ENCODE results near the gene HEATR9. TPM values are rescaled to one million over a fixed set of nuclear protein-coding genes. Genes with fewer than 3 reads are reported as not detected.
"Not testable (repeated sequence)": the region's sequence is repeated elsewhere in the genome, so short reads cannot be mapped to it uniquely, and the experiment has no call there.

HEATR9 gene
- total RNA-seq, 1 experiment from 2014 or later, result not detected

DNA sequence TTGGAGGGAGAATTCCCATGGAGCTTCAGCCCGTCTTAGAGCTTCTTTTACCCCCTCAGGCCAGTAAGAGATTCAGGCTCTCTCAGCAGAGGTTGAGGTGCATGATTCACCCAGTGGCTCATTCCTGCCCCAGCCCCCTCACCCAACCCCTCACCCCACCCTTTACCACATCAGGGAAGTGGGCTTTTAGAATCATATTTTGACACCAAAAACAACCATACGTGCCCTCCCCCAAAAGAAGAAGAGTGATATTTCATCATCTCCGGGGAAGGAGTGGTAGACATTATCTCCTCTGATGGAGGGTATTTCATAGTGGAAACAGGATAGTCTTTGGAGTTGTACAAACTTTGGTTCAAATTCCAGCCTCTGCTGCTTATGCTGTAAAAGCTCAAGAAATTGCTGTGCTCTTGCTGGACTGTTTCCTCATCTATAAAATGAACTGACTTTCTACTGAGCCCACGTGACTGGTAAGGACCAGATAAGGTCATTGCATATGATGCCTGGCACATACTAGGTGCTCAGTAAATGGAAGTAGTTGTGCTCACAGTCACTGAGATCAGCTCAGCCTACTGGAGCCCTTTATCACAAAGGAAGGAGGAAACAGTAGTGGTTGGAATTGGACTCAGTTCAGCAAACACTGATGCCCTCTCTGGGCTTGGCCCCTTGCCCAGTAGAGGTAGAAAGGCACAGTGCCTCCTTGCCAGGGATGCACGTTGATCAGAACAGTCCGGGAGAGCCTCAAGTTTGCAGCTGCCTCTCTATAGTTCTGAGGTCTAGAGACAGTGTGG, 29.8 kb upstream of the HEATR9 start:
- in situ Hi-C loops (cut with HindIII; ENCODE audit: low pct_unique_long_range_greater_than_20kb, low sequenced_read_pairs), result no loop called here
- no peak for DNase-seq (ENCODE audit: low read depth)

- in situ Hi-C loops (cut with HindIII; ENCODE audit: low pct_unique_long_range_greater_than_20kb, low sequenced_read_pairs), result not testable (repeated sequence)
Observed at GRCh38 chr17:35897772-35898171, 29.1 kb upstream of the HEATR9 start.

GRCh38 chr17:35895636-35896587, 27.2 kb upstream of the HEATR9 start:
- DNase-seq (ENCODE audit: low read depth), result no peak
- in situ Hi-C loops (cut with HindIII; ENCODE audit: low pct_unique_long_range_greater_than_20kb, low sequenced_read_pairs), result no loop called here

More at GRCh38 chr17:35897772-35898171, 29.1 kb upstream of the HEATR9 start:
- not testable (repeated sequence) for DNase-seq (ENCODE audit: low read depth)

DNA sequence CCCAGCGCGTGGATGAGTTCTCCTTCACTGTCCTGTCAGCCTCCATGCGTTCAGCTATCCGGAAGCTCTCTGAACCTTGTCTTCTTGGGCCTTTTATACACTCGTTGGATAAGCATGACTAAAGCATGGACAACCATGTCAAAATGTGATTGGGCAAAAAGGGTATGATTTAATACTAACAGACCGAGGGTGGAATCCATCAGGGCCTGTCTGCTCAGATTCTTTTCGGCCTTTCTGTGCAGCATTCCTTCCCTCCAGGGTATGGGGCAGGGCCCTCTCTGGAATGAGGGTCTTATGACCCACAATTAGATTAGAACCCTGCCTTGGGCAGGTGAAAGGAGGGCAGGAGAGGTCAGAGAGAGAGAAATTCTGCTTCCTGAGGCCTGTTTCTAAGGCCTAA, 25.5 kb upstream of the HEATR9 start:
- no peak for DNase-seq (ENCODE audit: low read depth)
- in situ Hi-C loops (cut with HindIII; ENCODE audit: low pct_unique_long_range_greater_than_20kb, low sequenced_read_pairs), result no loop called here

- in situ Hi-C loops (cut with HindIII; ENCODE audit: low pct_unique_long_range_greater_than_20kb, low sequenced_read_pairs), result no loop called here
- no peak for DNase-seq (ENCODE audit: low read depth)
Observed at GRCh38 chr17:35893751-35894150, 25.1 kb upstream of the HEATR9 start.

GRCh38 chr17:35892091-35893035, 23.7 kb upstream of the HEATR9 start:
- in situ Hi-C loops (cut with HindIII; ENCODE audit: low pct_unique_long_range_greater_than_20kb, low sequenced_read_pairs), result no loop called here
- no peak for DNase-seq (ENCODE audit: low read depth)

- in situ Hi-C loops (cut with HindIII; ENCODE audit: low pct_unique_long_range_greater_than_20kb, low sequenced_read_pairs), result no loop called here
- no peak for DNase-seq (ENCODE audit: low read depth)
Observed at GRCh38 chr17:35891269-35891668, 22.6 kb upstream of the HEATR9 start.

- no peak for DNase-seq (ENCODE audit: low read depth)
- in situ Hi-C loops (cut with HindIII; ENCODE audit: low pct_unique_long_range_greater_than_20kb, low sequenced_read_pairs), result no loop called here
Observed at GRCh38 chr17:35890774-35891155, 22.1 kb upstream of the HEATR9 start.

GRCh38 chr17:35889818-35890773, 21.4 kb upstream of the HEATR9 start:
- DNase-seq (ENCODE audit: low read depth), result peak; percentile 38
- in situ Hi-C loops (cut with HindIII; ENCODE audit: low pct_unique_long_range_greater_than_20kb, low sequenced_read_pairs), result no loop called here

GRCh38 chr17:35889241-35889640, 20.6 kb upstream of the HEATR9 start:
- in situ Hi-C loops (cut with HindIII; ENCODE audit: low pct_unique_long_range_greater_than_20kb, low sequenced_read_pairs), result no loop called here
- DNase-seq (ENCODE audit: low read depth), result no peak

GRCh38 chr17:35879773-35880654, 11.3 kb upstream of the HEATR9 start, which contains the start of gene CCL5:
Gene CCL5, minus strand, starts transcription at chr17:35880360.
- no peak for DNase-seq (ENCODE audit: low read depth)

GRCh38 chr17:35878361-35878760, 9.7 kb upstream of the HEATR9 start:
- in situ Hi-C loops (cut with HindIII; ENCODE audit: low pct_unique_long_range_greater_than_20kb, low sequenced_read_pairs), result no loop called here
- DNase-seq (ENCODE audit: low read depth), result no peak

More at GRCh38 chr17:35879773-35880654, 11.3 kb upstream of the HEATR9 start, which contains the start of gene CCL5:
- in situ Hi-C loops (cut with HindIII; ENCODE audit: low pct_unique_long_range_greater_than_20kb, low sequenced_read_pairs), result no loop called here

DNA sequence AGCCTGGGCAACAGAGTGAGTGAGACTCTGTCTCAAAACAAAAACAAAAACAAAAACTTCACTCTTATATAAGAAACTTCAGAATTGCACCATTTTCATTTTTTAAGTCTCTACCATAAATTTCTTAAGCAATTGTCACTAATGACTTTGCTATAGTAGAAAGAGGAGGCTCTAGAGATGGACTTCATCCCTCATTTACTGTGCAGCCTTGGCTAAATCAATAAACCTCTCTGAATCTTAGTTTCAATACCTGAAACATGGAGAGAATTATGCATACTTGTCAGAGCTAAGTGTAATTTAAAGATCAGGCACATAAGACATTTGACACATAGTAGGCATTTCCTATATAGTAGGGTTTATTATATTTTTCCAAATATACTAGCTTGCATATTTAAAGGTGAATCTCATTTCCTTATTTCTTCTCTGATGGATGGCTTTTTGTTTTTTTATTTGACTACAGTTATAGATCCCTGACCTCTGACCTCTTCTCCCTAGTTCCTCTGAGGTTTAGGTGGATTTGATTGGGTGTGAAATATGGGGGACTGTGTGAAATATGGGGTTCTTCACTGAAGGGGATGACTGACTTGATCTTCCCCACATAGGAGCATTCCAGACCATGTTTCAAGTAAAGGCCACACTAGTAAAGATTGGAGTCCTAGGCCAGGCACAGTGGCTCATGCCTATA, 8.8 kb upstream of the HEATR9 start:
- DNase-seq (ENCODE audit: low read depth), result no peak
- in situ Hi-C loops (cut with HindIII; ENCODE audit: low pct_unique_long_range_greater_than_20kb, low sequenced_read_pairs), result no loop called here

- in situ Hi-C loops (cut with HindIII; ENCODE audit: low pct_unique_long_range_greater_than_20kb, low sequenced_read_pairs), result no loop called here
- DNase-seq (ENCODE audit: low read depth), result no peak
Observed at GRCh38 chr17:35876534-35876933, 7.8 kb upstream of the HEATR9 start.

GRCh38 chr17:35875800-35876139, 7.1 kb upstream of the HEATR9 start:
- no peak for DNase-seq (ENCODE audit: low read depth)
- in situ Hi-C loops (cut with HindIII; ENCODE audit: low pct_unique_long_range_greater_than_20kb, low sequenced_read_pairs), result no loop called here

Measured in Caki2 (cell line).